Activated T-cell treated with anti-CD3 and anti-CD28 coated beads, Interleukin-2, amount 50 U/mL, for 1 hour (primary cell): ENCODE measurements around the gene NKX2-4.

Experiments
- DNase-seq: peaks from one replicate; pipeline ENCODE4 v3.0.0-alpha.2; 2020

The NKX2-4 gene

GRCh38 chr20:21358737-21359136 is 38.6 kb downstream of the NKX2-4 start:
- no peak for DNase-seq

GRCh38 chr20:21357844-21358243 is 39.5 kb downstream of the NKX2-4 start:
- no peak for DNase-seq

GRCh38 chr20:21356386-21356785 is 40.9 kb downstream of the NKX2-4 start:
- no peak for DNase-seq

- DNase-seq = no peak
Observed at GRCh38 chr20:21355981-21356380, 41.3 kb downstream of the NKX2-4 start.

GRCh38 chr20:21353236-21353635 is 44.1 kb downstream of the NKX2-4 start:
- no peak for DNase-seq

GRCh38 chr20:21352703-21353102 is 44.6 kb downstream of the NKX2-4 start:
- no peak for DNase-seq
